Putamen (tissue), 1 donor: ENCODE results near the gene PARVB.
A peak's percentile ranks its signal among the peaks of the same experiment; 100 is the strongest.

Source experiments
- DNase-seq: peaks from one replicate; pipeline ENCODE4 v3.0.0-alpha.2; 2016; ENCODE audit warnings: low spot score

Gene PARVB

DNA sequence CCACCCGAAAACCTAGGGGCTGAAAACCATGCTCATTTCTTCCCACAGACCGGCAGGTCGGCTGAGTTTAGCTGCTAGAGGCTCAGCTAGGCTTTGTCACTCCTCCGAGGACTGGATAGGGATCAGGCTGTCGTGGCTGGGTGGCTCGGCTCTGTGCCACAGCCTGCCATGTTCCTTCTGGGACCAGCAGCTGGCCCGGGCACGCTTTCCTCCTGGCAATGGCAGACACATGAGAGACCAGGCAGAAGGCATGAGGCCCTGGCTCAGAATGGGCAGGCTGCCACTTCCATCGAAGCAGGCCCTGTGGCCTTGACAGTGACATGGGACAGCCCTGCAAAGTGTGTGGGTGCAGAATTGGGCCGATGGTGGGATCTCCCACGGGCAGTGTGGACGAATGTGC, 177.6 kb downstream of the PARVB start:
- DNase-seq = no peak

DNA sequence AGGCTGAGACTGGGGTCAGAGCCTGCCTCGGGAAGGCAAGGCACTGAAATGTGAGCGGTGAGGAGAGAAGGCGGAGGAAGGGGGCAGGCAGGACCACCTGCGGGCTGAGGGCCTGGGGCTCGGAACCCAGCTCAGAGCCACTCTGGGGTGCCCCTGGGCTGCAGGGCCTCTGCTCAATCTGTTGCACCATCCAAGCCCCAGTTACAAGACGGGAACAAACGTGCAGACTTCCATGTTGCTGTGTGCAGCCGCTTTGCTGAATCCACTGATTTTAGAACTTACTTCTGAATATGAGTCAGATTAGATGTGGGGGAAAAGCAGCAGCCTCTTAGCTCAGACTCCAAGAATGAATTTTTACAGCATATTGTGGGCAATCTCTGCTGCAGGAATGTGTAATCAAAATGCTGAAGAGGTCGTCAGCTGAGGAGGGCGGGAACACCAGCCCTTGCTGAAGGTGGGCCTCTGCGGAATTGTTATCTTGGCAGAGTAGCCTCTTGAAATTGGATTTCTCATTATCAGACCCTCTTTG, 178.2 kb downstream of the PARVB start:
- peak; percentile 13 for DNase-seq

DNA sequence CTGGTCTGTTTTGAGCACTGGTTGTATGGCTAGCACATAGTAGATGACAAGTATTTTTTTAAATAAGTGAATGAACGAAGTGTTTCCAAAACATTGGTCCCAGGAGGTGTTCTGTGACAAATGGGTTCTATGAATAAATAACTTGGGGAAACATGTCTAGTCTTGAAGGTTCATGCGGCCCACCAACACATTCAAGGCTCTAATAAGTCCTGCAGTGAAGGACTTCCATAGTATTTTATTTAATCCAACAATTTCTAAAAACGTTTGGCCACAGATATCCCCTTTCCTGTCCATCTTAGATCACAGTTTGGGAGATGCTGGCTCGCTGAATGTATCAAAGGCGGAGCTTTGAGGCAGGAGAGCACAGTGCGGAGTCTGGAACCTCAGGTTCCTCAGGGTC, 179.1 kb downstream of the PARVB start:
- no peak for DNase-seq

DNA sequence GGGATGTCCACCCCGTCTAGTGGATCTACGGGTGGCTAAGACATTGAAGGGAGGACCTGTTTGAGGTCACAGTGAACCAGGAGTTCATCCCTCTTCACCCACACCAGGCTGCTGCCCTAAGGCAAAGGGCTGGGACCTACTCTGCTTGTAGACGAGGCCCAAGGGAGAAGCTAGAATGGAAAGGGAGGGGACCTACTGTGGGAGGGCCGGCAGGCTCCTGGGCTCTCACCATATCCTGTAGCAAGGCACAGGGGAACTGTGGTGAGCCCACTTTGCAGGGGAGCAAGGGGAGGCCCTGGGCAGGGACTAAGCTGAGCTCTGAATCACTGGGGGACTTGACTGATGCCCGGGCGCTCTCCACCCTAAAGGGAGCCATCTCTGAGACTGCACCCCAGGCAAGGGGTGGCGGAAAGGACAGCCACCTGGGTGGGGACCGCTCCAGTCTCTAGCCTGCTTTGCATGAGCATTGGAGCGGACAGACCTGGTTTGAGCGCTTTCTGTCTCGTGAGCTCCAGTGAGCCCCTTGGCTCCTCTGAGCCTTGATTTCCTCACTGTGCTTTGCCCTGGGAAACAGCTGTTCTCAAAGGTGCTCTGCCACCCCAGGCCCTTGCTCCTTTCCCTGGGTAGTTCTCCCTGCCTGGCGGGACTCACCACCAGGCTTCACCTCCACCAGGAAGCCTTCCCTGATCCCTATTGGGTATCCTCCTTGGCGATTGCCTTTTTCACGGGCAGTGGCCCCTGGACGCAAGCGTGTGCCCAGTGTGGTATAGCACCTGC, 180.8 kb downstream of the PARVB start:
- DNase-seq = no peak

DNA sequence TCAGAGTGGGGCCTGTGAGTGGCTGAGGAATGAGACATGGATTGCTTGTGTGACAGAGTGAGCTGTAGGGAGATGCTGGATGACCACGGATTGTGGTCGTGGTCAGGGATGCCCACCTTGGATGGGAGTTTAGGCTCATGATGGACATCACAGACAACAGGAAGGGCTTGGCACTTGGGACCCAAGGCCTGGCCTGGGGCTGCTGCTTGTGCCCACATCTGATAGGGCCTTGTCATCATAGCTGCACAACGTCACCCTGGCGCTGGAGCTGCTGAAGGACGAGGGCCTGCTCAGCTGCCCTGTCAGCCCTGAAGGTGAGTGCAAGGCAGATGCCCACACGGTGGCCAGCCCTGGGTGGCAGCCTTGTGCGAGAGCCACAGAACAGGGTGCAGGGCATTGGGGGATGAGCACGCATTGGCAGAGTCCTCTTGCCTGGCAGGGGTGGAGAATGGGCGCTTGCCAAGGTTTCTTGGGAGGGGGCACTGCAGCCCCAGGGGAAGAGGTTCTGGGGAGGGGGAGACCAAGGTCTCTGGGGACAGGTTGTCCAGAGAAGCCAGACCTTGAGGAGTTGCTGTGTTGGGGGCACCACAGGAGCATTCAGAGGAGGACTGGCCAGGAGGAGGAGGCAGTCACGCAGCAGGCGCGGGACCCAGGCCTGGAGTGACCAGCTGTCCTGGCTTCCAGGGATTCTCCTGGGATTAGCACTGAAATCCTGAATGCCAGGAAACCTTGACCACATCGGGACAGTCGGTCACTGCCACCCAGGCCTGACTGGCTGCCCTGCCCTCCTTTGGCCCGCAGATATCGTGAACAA, 181.6 kb downstream of the PARVB start:
- DNase-seq = no peak

DNA sequence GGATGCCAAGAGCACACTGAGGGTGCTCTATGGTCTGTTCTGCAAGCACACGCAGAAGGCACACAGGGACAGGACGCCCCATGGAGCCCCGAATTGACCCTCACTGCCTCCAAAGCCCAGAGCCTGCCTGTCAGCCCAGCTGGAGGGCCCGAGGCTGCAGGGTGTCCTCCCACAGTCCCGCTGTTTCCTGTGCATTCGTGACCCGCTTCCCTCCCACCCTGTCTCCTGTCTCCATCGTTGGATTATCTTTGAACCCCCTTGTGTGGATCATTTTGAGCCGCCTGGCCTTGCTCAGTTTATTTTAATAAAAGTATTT, 182.2 kb downstream of the PARVB start:
- DNase-seq = no peak

DNA sequence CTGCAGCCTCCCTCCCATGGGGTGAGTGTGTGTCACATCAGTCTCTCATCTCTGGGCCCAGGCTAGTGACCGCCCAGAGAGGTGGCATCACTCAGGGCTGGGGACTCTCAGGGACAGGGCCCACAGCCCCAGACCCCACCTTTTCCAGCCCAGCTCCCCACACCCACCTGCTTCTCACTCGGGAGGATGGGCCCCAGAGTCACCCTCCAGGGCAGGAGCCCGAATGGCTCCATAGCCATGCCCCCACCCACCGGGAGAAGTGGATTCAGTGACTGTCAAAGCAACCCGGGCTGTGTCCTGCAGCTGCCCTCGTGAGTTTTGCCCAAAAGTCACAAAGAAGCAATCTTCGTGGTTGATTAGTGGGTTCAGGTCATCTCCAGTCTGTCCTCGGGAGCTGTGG, 182.6 kb downstream of the PARVB start:
- no peak for DNase-seq

DNA sequence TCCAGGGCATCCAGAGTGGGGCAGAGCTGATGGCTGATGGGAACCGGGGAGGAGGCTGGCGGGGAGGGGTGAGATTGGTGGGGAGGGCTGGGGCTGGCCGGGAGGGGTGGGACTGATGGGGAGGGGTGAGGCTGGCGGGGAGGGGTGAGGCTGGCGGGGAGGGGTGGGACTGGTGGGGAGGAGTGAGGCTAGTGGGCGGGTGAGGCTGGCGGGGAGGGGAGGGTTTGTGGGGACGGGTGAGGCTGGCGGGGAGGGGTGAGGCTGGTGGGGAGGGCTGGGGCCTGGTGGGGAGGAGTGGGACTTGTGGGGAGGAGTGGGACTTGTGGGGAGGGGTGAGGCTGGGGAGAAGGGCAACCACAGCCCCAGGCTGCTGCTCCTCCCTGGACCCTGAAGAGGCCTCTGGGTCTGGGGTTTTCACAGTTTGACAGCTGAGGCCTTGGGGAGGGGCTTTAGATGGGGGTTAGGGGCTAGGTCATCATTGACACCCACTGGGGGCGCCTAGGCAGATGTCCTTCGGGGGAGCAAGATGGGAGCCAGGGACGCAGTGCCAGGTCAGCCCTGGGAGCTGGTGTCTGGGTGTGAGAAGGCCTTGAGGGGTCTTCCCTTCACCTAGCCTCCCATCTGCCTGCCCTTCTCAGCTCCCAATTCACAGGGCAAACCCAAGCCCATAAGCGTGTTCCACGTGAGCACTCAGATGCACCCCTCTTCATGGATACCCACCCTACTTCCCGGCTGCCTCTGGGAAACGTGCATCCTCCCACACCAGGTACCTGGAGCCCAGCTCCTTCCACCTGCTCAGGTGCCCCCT, 183.3 kb downstream of the PARVB start:
- DNase-seq = no peak

DNA sequence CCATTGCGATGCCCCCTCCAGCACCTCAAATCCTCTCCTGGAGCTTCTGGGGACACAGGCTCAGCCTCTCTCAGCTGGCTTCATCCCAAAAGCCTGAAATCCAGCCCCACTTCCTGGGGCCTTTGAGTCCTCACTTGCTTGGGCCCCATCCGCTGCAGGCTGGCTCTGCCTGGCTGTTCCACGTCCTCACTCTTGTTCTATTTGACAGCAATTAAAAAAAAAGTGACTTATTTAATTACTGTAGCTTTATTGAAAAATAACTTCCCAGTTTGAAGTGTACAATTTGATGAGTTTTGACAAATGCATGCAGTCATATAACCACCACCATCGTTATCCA, 183.8 kb downstream of the PARVB start:
- DNase-seq = no peak

DNA sequence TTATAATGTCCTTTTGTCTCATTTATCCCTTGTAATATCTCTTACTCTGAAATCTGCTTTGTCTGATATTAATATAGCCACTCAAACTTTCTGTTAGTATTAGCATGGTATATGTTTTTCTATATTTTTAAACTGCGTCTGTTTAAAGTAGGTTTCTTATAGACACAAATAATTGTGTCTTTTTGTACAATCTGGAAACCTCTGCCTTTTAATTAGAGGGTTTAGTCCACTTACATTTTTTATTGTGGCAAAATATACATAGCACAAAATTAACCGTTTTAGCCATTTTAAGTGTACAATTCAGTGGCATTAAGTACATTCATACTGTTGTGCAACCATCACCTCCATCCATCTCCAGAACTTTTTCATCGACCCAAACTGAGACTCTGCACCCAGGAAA, 185.2 kb downstream of the PARVB start:
- no peak for DNase-seq

DNA sequence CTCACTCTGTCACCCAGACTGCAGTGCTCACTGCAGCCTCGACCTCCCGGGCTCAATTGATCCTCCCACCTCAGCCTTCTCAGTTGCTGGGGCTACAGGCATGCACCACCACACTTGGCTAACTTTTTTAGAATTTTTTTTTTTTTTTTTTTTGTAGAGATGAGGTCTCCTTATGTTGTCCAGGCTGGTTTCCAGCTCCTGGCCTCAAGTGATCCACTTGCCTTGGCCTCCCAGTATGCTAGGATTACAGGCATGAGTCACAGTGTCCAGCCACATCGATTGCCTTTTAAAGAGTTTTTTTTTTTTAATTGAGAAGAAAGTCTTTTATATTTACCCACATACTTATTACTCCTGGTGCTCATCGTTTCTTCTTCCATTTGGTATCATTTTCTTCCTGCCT, 186.6 kb downstream of the PARVB start:
- DNase-seq = no peak

DNA sequence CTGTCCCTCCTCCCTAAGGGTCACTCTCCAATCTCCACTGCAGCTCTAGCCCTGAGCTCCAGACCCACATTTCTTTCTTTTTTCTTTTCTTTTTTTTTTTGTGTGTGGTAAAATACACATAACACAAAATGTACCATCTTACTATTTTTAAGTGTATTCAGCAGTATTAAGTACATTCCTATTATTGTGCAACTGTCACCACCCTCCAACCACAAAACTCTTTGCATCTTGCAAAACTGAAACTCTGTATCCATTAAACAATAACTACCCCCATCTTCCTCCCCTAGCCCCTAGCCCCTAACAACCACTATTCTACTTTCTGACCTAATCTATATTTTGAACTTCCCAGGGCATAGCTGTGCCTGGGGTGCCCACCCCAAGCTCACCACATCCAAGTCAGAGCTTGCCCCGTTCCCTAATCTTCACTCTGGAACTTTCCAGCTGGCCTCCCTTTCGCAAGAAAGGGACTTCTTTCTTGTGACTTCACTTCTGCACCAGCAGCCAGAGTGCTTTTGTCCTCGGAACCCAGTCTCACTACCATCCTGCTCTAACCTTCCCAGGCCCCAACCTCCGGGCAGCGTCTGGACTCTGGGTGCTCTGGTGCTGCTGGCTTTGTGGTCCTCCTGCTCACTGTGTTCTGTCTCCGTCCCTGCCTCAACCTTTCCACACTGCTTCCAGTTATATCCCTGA, 187.3 kb downstream of the PARVB start:
- DNase-seq = no peak

DNA sequence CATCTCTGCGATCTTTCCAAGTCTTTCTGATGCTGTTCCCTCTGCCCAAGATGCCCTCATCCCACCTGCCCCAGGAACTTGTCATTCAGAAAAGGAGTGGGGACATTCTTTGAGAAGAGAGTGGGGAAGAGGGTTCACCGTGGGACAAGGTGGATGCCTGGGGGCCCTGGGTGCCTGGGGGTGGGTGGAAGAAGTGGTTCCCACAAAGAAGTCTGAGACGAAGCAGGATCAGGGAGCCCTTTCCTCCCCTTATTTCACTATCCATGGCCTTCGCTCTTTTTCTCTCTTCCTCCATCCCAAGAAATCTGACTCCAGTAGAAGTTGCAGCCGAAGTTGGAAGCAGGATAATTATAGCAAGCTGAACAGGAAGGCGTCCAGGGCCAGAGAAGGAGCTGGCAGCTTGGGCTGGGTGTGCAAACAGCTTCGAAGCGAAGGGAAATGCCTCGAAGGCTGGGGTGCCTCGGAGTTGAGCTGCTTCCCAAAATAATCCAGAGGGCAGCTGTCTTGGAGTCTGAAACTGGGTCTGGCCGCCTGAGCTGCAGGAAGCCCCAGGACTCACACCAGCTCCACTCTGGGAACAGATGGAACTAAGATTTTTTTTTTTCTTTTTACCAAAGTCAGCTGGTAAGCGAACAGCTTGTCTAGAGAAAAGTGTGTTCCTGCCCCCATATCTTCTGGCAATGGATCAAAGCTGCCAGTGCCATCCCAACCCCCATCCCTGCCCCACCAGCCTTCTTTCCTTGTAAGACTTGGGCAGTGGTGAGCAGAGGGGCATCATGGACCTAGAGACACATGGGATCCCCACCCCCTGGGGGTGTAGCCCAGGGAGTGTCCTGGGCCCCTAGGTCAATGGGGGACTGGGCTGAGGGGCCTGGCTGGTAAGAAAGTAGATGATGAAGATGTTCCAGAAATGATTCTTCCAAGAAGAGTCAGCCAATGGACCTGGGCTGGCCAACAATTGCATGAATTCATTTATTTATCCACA, 188.1 kb downstream of the PARVB start:
- DNase-seq = no peak

DNA sequence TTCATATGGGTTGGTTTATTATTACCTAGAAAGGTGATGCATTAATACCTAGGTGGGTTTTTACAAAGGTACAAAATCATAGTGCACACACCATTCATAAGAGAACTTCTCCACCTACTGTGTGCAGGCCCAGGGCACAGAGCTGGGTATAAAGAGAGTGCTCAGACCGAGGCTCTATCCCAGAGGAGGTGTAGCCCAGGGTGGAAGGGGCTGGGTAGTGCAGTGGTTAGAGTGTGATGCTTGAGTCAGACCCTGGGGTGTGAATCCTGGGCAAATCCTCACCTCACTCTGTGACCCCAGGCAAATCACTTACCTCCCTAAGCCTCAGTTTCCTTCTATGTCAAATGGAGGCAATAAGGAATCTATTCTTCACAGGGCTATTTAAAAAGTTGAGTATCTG, 188.8 kb downstream of the PARVB start:
- DNase-seq = no peak

DNA sequence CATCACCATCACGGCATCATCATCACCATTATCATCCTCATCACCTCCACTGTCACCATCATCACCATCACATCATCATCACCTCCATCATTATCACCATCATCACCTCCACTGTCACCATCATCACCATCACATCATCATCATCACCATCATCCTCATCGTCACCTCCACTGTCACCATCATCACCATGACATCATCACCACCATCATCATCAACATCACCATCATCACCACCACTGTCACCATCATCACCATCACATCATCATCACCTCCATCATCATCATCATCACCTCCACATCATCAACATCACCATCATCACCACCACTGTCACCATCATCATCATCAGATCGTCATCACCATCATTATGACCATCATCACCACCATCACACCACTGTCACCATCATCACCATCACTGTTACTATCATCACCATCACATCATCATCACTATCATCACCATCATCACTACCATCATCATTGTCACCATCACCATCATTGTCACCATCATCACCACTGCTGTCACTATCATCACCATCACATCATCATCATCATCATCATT, 189.5 kb downstream of the PARVB start:
- no peak for DNase-seq

DNA sequence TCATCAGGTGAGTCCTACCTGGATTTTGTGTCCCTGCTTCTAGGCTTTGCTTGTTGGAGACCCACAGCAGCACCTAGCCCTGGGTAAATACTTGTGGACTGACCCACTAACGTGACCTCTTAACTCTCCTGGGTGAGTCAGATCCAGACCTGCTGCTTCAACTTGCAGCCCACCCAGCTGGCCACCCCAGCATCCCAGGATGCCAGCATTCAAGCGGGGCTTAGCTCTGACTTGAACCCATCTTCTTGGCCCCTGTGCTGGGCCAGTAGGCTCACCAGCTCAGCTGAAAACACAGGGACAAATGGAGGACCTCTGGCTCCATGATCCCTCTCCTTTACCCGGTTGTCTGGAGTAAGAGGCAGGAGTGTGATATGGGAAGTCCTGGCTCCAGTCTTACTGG, 190.1 kb downstream of the PARVB start:
- no peak for DNase-seq

DNA sequence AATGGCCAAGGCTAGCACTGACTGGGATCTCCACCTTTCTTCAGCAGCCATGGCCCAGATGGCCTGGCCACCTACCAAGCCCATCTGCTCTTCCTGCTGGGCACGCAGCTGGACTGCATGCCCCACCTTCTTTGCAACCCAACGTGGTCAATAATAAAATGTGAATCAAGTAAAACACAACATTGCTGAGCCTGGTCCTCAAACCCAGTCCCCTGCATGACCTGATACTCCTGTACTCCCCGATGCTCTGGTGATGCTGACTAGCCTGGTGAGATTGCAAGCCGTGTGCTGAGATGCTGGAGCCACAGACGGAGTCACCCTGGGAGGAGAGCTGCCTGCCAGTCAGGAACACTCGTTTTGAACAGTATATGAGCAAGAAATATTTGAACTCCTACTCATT, 190.7 kb downstream of the PARVB start:
- no peak for DNase-seq

DNA sequence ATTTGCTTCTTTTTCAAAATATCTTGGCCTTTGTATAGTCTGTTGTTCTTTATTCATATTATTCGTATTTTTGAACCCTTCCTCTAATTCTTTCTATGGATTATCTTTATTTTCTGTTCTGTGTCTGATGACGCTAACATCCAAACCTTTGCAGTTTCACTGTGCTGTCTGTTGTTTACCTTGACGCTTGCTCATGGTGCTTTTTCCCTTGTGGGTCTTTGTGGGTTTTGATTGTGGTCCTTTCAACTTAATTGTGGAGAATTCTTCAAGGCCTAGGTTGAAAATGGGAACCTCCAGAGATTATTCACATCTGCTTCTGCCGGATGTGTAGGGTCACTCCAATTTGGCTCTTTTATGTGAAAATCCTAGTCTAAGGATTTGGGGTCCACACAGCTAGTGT, 191.2 kb downstream of the PARVB start:
- no peak for DNase-seq

DNA sequence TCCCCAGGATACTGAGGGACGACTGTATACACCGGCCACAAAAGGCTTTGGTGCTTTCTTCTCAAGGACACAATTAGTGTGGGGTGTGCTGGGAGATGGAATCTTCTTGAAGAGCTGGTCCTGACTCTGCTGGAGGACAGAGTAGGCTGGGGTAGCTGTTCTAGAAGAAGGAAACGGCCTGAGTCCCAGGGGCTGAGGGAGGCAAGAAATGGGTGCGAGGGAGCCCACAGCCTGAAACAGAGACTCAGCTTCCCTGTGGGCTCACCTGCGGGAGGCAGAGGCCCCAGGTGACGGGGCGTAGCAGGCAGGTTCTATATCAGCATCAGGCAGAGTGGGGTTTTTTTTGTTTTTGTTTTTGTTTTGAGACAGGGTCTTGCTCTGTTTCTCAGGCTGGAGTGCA, 193.2 kb downstream of the PARVB start:
- no peak for DNase-seq

DNA sequence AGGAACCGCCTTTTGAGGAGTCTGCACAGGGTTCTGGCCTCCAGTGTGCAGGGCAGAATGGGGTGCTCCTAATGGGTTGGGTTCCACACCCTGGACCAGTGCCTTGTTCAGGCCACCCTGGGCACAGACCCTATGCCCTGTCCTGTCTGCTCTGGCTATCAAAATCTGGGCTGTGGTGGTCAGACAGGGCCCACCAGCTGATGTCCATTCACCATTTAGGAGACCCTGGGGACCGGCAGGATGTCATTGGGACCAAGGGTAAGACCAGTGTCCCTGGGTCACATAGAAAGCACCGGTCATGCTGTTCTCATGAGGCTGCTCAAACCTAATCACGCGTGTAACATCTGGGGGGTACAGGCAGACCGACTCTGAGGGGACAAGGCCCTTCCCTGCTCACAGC, 194.0 kb downstream of the PARVB start:
- DNase-seq = no peak
